HS-5 (cell line): ENCODE measurements around the gene FPR1.

Experiments used
- DNase-seq: peaks from one replicate; pipeline ENCODE4 v3.0.0-alpha.2; 2012; ENCODE audit warnings: low read depth

Gene FPR1

DNA sequence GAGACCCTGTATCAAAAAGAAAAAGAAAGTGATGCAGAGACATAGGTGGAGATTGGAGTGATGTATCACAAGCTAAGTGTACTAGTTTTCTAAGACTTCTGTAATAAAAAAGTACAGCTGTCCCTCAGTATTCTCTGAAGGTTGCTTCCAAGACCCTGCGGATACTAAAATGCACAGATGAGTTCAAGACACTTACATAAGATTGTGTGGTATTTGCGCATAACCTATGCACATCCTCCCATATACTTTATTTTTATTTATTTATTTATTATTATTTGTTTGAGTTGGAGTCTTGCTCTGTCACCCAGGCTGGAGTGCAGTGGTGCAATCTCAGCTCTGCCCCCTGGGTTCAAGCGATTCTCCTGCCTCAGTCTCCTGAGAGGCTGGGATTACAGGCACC is 14.3 kb downstream of the FPR1 start:
- no peak for DNase-seq

- DNase-seq: peak; percentile 81
Measured at GRCh38 chr19:51735759-51736449, 15.8 kb downstream of the FPR1 start.

GRCh38 chr19:51733742-51734522 is 17.7 kb downstream of the FPR1 start:
- no peak for DNase-seq

DNA sequence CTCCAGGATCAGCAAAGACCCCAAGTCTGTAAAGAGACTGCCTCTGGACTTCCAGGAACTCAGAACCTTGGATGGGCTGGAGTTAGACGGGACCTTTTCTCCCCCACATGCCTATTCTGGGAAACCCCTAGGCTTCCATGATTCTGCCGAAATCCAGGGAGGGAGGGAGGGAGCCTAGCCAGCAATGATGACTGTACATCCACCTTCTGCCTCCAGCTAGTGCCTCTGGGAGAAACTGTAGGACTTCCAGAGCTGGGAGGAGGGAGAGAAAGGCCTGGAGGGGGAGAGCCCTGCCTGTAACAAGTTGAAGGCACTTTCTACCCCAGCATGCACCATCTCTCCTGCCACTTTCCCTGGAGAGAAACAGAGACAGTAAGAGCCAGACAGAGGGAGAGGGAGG is 21.9 kb downstream of the FPR1 start:
- no peak for DNase-seq

DNA sequence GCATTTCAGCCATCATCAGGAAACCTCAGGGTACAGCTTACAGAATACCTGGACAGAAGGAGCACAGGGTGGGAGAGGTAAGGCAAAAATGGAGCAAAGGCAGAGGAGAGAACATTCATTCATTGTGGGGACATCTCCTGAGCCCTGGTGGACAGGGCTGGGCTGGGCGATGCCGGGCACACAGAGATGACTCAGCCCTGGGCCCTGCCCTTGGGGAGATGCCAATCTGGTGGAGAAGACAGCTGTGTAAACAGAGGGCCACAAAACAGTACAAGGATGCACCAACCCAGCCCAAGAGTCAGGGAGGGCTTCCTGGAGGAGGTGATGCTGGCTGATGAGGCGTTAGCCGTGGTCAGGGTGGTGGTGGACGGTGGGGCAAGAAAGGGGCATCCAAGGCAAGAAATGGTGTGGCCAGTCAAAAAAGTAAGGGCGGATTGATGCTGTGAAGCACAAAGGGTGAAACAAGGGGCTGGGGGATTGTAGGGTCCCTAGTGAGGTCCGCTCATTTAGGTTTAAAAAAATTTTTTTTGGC is 24.3 kb downstream of the FPR1 start:
- DNase-seq: no peak

- no peak for DNase-seq
Measured at GRCh38 chr19:51726049-51726448, 25.6 kb downstream of the FPR1 start.

DNA sequence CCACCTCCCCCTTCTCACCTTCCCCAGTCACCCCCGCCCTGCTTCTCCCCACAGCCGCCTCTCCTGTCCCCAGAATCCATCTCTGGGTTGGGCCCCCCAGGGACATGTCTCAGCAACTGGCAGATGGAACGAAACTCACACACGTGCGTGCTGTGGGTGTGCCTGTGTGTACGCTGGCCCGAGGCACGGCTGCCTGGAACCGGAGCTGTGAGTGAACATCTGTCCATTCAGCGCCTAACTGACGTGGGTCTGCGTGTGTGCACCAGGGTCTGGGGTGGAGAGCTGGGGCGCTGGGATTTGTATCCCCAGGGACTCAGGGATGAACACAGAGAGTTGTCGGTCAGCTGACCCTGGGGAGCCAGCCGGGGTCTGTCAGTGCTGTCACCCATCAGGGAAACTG is 27.1 kb downstream of the FPR1 start:
- no peak for DNase-seq

- no peak for DNase-seq
Measured at GRCh38 chr19:51722492-51722891, 29.2 kb downstream of the FPR1 start.

DNA sequence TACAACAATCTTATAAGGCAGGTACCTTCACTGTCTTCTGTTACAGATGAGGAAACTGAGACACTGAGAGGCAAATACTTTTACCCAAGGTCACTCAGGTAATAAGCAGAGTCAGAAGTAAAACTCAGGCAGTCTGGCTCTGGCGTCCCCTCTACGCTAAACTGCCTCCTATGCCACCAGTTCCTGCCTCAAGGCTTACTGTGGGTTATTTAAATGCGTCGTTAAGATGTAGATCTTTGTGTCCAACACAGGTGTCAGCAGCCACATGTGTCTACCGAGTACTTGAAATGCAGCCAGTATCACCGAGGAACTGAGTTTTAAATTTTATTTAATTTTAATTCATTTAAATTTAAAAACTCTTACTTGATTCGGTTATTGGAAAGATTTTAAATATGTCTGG is 29.8 kb downstream of the FPR1 start:
- no peak for DNase-seq

DNA sequence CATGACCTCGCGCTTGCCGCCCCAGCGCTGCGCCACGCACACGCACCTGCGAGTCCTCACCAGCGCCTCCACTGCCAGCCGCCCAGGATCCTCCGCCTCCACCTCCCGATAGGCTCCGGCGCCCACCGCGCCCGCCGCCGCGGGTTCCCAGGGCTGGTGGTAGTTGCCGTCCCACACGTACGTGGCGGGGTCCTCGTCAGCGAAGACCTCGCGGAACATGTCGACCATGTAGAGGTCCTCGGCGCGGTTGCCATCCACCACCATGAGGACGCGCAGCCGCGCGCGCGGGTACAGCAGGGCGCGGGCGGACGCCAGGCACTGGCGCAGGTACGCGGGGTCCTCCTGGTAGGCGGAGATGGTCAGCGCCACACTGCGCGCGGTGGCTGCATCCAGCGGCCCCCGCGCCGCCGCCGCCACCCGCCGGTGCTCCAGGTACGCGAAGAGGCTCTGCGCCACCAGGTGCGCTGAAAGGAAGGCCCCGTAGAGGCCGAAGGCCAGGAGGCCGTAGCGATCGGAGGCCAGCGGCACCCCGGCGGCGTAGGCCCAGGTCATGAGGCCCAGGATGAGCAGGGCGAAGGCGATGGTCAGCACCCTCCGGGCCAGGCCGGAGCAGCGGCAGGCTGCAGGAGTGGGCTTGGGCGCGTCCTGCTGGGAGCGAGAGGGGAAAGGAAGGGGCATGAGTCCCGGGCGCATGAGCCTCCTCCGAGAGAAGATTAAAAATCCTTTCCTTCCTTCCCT is 32.3 kb downstream of the FPR1 start:
- no peak for DNase-seq

GRCh38 chr19:51716925-51717324 is 34.8 kb downstream of the FPR1 start:
- no peak for DNase-seq

DNA sequence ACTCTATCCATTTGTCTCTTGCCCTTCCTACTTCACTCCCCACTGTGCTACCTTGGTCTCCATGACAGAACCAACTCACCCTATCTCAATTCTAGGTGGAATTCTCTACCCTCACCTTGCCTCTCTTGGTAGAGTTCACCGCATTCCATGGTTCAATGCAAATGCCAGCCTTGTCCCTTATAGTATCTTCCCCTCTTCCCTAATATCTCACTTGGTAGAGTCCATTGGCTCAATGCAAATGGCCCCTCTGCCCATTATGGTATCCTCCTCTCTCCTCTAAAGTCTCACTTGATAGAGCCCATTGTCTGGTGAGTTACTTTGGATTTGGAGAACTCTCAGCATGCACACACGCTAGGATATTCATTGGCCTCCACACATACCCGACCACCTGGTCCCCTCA is 35.8 kb downstream of the FPR1 start:
- DNase-seq: no peak

DNA sequence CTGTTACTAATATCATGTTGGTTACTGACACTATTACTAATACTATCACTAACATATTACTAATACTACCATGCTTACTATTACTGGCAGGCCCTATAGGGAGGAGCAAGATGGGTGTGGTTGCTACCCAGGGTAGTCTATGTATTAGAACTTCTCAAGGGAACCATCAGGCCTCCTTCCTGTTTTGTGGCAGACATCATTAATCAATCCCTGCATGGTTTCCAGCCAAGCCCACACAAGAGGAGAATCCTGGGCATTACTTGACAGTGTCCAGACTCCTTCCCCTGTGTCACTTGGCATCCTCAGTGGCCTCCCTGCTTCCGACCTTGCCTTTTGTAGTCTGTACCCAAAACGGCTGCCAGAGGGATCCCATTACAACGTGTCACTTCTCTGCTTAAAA is 36.8 kb downstream of the FPR1 start:
- DNase-seq: no peak

DNA sequence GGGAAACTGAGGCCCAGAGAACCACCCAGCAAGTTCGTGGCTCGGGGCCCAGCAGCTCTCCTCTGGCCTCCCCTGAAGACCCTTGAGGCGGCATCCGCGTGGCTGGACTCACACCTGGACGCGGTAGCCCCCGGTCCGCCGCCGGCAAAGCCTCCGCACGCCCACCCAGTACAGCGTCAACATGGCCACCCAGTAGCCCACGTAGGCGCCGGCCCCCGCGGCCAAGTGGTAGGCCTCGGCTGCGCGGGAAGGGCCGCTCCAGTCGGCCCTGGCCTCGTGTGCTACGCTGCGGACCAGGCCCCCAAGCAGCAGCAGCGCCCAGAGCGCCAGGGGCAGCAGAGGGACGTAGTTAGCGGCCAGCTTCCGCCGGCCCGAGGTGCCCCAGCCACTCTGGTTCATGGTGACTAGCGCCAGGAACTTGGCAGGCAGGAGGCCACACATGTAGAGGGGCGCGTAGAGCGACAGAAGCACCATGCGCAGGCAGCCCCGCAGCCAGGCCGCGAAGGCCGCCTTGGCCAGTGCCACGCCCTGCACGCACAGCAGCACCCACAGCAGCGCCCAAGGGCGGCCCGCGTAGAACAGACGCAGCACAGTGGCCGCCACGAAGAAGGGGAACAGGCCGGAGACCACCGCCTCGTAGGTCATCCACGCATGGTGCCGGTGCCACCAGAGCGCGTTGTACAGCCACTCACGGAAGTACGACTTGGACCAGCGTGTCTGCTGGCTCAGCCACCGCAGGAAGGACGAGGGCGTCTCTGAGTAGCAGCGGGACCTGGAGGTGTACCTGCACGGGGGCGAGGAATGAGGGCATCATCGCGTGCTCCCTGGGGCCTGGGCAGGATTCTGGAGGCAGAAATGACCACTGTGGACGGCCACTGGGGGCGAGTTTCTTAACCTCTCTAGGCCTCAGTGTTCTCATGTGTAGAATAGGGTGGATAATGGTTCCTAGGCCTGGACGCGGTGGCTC is 38.1 kb downstream of the FPR1 start:
- DNase-seq: no peak

- no peak for DNase-seq
Measured at GRCh38 chr19:51712461-51713081, 39.1 kb downstream of the FPR1 start.

- DNase-seq: no peak
Measured at GRCh38 chr19:51711702-51712101, 40.0 kb downstream of the FPR1 start.

DNA sequence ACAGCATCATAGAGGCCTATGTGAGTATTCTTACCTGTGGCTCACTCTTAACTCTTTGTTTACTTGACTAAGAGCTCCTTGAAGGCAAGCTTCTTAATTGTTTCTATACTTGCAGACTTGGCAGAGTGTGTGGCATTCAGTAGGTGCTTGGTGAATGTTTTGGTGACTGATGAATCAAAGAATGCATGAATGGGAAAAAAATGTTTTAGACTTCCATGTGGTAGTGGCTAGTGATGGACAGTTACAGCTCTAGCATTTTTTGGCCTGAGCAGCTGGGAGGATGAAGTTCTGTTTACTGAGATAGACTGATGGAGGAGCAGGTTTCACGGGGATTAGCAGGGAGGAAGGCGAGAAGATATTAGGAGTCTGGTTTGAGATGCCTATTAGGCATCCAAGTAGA is 41.5 kb downstream of the FPR1 start:
- DNase-seq: no peak

GRCh38 chr19:51709575-51709974 is 42.1 kb downstream of the FPR1 start:
- no peak for DNase-seq

DNA sequence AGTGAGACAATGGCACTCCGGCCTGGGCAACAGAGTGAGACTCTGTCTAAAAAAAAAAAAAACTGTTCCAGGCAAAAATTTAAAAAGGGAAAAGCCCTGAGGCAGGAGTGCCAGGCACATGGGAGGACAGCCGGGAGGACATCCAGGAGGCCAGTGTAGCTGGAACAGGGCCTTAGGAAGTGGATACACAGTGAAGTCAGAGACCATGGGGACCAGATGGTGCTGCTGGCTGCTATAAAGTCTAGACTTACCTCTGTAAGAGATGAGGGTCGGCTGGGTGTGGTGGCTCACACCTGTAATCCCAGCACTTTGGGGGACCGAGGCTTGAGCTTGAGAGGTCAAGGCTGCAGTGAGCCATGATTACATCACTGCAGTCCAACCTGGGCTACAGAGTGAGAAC is 42.9 kb downstream of the FPR1 start:
- DNase-seq: no peak

DNA sequence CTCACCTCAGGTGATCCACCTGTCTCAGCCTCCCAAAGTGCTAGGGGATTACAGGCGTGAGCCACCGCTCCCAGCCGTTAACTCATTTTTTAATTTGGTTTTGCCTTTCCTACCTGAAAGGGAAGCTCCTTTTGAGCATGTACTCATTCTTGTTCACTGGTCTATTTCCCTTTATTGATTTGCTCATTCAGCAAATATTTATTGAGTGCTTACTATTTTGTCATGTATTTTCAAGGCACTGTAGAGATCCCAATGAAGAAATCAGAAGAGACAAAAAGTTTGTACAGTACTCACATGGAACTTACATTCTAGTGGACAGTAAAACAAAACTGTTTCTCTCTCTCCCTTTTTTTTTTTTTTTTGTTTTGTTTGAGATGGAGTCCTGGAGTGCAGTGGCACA is 44.8 kb downstream of the FPR1 start:
- DNase-seq: no peak

DNA sequence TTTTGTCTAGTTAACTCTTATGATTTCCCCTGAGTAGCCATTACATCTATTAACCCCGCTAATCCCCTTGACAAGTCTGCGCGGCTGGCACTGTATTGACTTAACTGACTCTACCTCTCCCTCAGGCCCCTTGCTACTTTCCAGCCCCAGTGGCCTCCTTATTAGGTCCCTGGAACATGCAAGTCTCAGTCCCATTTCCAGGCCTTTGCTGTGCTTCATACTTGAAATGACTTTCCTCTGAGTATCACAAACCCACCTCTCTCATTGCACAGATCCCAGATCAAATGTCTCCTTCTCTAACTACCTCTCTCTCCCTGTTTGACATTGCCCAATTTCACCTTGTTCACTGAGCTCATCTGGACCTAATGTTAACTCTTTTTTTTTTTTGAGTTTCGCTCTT is 45.4 kb downstream of the FPR1 start:
- DNase-seq: no peak
